Neural progenitor cell (in vitro differentiated cells): ENCODE results near the gene EFNA3.

Experiments
- CTCF ChIP-seq: fragments of 200-600 bp; sonication (generic); IDR thresholded peaks from 2 replicates; pipeline ENCODE4 v1.5.1; 2017; ENCODE audit warnings: antibody characterized with exemption, mild to moderate bottlenecking
- EZH2 ChIP-seq: fragments of 200-600 bp; sonication (generic); IDR thresholded peaks from 2 replicates; pipeline ENCODE4 v1.6.1; 2017; ENCODE audit warnings: antibody characterized with exemption, mild to moderate bottlenecking, moderate library complexity
- EZH2phosphoT487 ChIP-seq: fragments of 200-600 bp; sonication (generic); IDR thresholded peaks from 2 replicates; pipeline ENCODE4 v1.6.1; 2017; ENCODE audit warnings: antibody characterized with exemption

DNA sequence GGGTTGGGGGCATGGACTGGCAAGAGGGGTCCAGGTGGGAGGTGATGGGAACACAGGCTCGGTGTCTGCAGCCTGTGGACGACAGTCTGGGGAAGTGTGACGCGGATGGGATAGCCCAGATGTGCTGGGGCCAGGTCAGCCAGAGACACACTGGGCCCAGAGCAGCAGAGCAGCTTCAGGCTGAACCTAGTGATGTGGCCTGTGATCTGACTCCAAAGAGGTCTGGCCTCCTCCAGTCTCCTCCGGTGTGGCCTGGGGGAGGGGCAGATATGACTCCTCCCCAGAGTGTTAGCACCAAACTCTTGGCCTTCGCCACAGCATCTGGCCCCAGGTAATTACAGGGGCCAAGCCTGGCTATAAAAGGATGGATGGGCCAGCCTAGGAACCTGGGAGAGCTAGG lies 13.5 kb downstream of the EFNA3 start:
- no peak for TF ChIP-seq CTCF
- TF ChIP-seq EZH2phosphoT487, result no peak
- TF ChIP-seq EZH2, result no peak
